Sigmoid colon (tissue), 4 donors: ENCODE data around the gene DTNA.

Source experiments
- POLR2AphosphoS5 ChIP-seq, 4 donors: sonication (generic); formaldehyde crosslinking; IDR thresholded peaks; one replicate each; pipeline ENCODE4 v1.6.1; 2017; ENCODE audit warnings: antibody characterized with exemption in 4 of 4
- TF ChIP-seq, protein P1 (sequence below), 4 experiments: fragments of 450-650 bp in 3 of 4; fragments of 200-600 bp in 1 of 4; IDR thresholded peaks; one replicate each; pipeline ENCODE4 v1.5.1; 2016 to 2019; ENCODE audit warnings: antibody characterized with exemption in 4 of 4, mild to moderate bottlenecking in 3 of 4, moderate library complexity in 2 of 4

DNA sequence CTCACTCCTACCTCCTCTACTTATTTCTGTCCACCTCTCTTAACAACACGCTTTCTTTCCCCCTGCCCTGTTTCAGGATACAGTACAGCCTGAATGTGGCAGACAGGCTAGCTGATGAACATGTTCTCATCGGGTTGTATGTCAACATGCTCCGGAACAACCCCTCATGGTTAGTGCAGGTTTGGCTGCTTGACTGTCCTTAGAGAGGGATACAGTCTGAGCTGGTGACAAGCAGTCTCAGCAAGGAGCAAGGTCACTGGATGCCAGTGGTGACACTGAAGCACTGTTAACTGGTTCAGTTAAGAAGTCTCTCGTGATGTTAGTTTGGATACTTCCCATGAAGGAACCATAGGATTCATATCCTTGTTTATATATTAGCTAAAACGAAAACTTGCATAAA, 128.6 kb downstream of the DTNA start:
- TF ChIP-seq, protein P1, sequence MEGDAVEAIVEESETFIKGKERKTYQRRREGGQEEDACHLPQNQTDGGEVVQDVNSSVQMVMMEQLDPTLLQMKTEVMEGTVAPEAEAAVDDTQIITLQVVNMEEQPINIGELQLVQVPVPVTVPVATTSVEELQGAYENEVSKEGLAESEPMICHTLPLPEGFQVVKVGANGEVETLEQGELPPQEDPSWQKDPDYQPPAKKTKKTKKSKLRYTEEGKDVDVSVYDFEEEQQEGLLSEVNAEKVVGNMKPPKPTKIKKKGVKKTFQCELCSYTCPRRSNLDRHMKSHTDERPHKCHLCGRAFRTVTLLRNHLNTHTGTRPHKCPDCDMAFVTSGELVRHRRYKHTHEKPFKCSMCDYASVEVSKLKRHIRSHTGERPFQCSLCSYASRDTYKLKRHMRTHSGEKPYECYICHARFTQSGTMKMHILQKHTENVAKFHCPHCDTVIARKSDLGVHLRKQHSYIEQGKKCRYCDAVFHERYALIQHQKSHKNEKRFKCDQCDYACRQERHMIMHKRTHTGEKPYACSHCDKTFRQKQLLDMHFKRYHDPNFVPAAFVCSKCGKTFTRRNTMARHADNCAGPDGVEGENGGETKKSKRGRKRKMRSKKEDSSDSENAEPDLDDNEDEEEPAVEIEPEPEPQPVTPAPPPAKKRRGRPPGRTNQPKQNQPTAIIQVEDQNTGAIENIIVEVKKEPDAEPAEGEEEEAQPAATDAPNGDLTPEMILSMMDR (IDR thresholded peaks at IDR 0.05) = no peak
- TF ChIP-seq POLR2AphosphoS5 (IDR thresholded peaks at IDR 0.05) = no peak
